ENCODE data around the gene C1QL2. TPM values are rescaled to one million over a fixed set of nuclear protein-coding genes. Genes with fewer than 3 reads are reported as not detected.

C1QL2 gene
- total and polyA plus RNA-seq, 10 donors = not detected

DNA sequence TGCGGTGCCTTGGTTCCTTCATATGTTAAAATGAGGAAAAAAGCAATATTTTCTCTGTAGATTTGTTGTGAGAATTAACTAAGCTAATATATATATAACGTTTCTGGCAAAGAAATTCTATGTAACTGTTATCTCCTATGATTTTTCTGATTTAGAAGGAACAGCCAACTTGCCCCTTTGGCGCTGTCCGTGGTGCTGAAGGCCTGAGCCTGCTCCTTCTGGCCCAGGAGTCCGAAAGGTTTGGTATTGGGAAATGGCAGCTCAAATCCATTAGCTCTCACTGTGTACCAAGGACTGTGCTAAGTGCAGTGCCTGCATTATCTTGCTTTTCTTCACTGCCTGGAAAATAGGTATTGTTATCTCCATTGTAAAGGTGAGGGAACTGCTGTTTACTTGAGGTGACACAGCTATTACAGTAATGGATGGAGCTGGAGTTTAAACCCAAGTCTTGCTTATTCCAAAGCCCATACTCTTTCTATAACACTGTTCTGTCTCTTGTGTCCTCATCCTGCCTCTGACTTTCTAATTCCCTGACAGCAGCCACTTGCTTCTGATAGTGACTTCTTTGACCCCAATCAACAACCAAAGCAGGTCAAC, 52.2 kb downstream of the C1QL2 start:
- DNase-seq = no peak
- 33 to 37% (median 35%) methylated on average over 5 of the region's 5 CpGs for whole genome bisulfite sequencing, 5 donors
- intact Hi-C loops (cut with DNase I; ENCODE audit: low total_unique reads) = no loop called here

More for the DNA sequence above, 52.2 kb downstream of the C1QL2 start:
- Histone ChIP-seq H3K36me3 (no peaks in the 10 kb centered on the region), H3K27ac (no peak overlapping the region), H3K4me3 (no peak overlapping the region), H3K4me1 (no peaks in the 10 kb centered on the region), H3K27me3 (replicated peaks in 1 of 7) (peaks cover 0 to 16% (median 0%) of the 10 kb centered on the region in 7 donors), H3K9me3 (peaks cover 0 to 40% (median 34%) of the 10 kb centered on the region in 8 donors)
- TF ChIP-seq POLR2A (IDR thresholded peaks at IDR 0.05) (no peak), POLR2AphosphoS5 (IDR thresholded peaks at IDR 0.05) (no peak)
- TF ChIP-seq, protein P1, sequence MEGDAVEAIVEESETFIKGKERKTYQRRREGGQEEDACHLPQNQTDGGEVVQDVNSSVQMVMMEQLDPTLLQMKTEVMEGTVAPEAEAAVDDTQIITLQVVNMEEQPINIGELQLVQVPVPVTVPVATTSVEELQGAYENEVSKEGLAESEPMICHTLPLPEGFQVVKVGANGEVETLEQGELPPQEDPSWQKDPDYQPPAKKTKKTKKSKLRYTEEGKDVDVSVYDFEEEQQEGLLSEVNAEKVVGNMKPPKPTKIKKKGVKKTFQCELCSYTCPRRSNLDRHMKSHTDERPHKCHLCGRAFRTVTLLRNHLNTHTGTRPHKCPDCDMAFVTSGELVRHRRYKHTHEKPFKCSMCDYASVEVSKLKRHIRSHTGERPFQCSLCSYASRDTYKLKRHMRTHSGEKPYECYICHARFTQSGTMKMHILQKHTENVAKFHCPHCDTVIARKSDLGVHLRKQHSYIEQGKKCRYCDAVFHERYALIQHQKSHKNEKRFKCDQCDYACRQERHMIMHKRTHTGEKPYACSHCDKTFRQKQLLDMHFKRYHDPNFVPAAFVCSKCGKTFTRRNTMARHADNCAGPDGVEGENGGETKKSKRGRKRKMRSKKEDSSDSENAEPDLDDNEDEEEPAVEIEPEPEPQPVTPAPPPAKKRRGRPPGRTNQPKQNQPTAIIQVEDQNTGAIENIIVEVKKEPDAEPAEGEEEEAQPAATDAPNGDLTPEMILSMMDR (IDR thresholded peaks at IDR 0.05 in 8 of 11, conservative IDR thresholded peaks at IDR 0.05 in 3 of 11) = no peak

Small RNAs within 50 kb of the gene (small RNA-seq; reads per million reads assigned to genes)
- gene RN7SL468P = 0 reads per million in 4 donors

Other genes with a start within 250 kb of the C1QL2 start
- gene MARCO, start 216.6 kb downstream of the C1QL2 start, total RNA-seq = 100 to 1,000 TPM in 1 of 7 donors, 10 to 100 TPM in 6; 16.8 to 155 (median 39.4) TPM
- 10 to 100 TPM in 1 of 3 donors, 1 to 10 TPM in 2; 3.0 to 10.0 (median 4.8) TPM for gene MARCO, start 216.6 kb downstream of the C1QL2 start, polyA plus RNA-seq
- gene STEAP3, start 65.1 kb upstream of the C1QL2 start, total RNA-seq = 1 to 10 TPM in 5 of 7 donors, under 1 TPM in 2; 0.68 to 3.6 (median 2.2) TPM
- gene STEAP3, start 65.1 kb upstream of the C1QL2 start, polyA plus RNA-seq = 1 to 10 TPM in 1 of 3 donors, under 1 TPM in 2; 0.26 to 1.0 (median 0.50) TPM
- gene C2orf76, start 208.1 kb upstream of the C1QL2 start, total RNA-seq = 10 to 100 TPM in 1 of 7 donors, 1 to 10 TPM in 6; 4.8 to 12.0 (median 7.2) TPM
- 10 to 100 TPM; 11.2 to 21.7 (median 18.6) TPM for gene C2orf76, start 208.1 kb upstream of the C1QL2 start, polyA plus RNA-seq
- gene DBI, start 208.2 kb upstream of the C1QL2 start, total RNA-seq = 10 to 100 TPM; 37.3 to 70.0 (median 49.9) TPM
- 100 to 1,000 TPM; 178 to 321 (median 286) TPM for gene DBI, start 208.2 kb upstream of the C1QL2 start, polyA plus RNA-seq

All from spleen (tissue), 11 donors.